Panc1 (cell line): ENCODE results near the gene DEPP1.

Experiments used
- CTCF ChIP-seq: fragments of 450-650 bp; IDR thresholded peaks from 2 replicates; pipeline ENCODE4 v1.5.1; 2017; ENCODE audit warnings: mild to moderate bottlenecking
- POLR2AphosphoS5 ChIP-seq: IDR thresholded peaks from 2 replicates; pipeline ENCODE4 v1.6.1; 2012; ENCODE audit warnings: mild to moderate bottlenecking, low read depth, low read length, moderate library complexity

- no peak for TF ChIP-seq CTCF
- no peak for TF ChIP-seq POLR2AphosphoS5
Observed at GRCh38 chr10:44992070-44992731, 13.6 kb upstream of the DEPP1 start.
